ENCODE results near the gene MZT2A.
"Not testable (repeated sequence)": the region's sequence is repeated elsewhere in the genome, so short reads cannot be mapped to it uniquely, and the experiment has no call there.

DNA sequence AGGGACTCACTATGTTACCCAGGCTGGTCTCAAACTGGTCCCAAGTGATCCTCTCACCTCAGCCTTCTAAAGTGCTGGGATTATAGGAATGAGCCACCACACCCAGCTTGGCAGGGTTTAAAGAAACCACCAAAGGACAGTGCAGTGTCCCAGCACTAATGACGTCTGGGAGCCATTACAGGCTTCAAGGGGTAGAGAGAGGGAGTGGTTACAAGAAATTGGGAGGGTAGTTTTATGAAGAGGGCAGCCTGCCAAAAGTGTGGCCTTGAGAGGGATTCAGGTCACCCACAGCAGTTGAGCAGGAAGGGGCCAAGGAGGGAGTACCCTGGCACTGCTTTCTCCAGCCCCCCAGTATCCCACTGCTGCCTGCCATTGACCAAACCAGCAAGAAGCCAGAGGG is 15.0 kb downstream of the MZT2A start:
- TF ChIP-seq CTCF (conservative IDR thresholded peaks at IDR 0.05; ENCODE audit: low read length); EZH2phosphoT487 (IDR thresholded peaks at IDR 0.05; ENCODE audit: borderline replicate concordance): not testable (repeated sequence)

All from Loucy (cell line).